ENCODE measurements around the gene VRK3.

GRCh38 chr19:49940482-49940791 lies 84.7 kb downstream of the VRK3 start:
- no peak for TF ChIP-seq EZH2 (IDR thresholded peaks at IDR 0.05; ENCODE audit: borderline replicate concordance, low read depth, low read length, severe bottlenecking)
- no peak for TF ChIP-seq CTCF (IDR thresholded peaks at IDR 0.05; ENCODE audit: extremely low read depth in 1 of 2, insufficient read depth in 1 of 2, low read depth in 1 of 2, low read length in 2 of 2)
- TF ChIP-seq MAX (IDR thresholded peaks at IDR 0.05; ENCODE audit: insufficient read depth, insufficient read length): no peak
- TF ChIP-seq POLR2A (IDR thresholded peaks at IDR 0.05; ENCODE audit: low read depth, low read length): no peak
- TF ChIP-seq POLR2AphosphoS5 (IDR thresholded peaks at IDR 0.05; ENCODE audit: insufficient read depth, low read depth, low read length): no peak

All from endothelial cell of umbilical vein (primary cell).